Measurements from ENCODE around the gene RBMS3. TPM values are rescaled to one million over a fixed set of nuclear protein-coding genes. Genes with fewer than 3 reads are reported as not detected.
"Not testable (repeated sequence)": the region's sequence is repeated elsewhere in the genome, so short reads cannot be mapped to it uniquely, and the experiment has no call there.

The RBMS3 gene
- total and polyA plus RNA-seq, 2 experiments from 2014 or later, result 34.9 to 37.1 TPM

DNA sequence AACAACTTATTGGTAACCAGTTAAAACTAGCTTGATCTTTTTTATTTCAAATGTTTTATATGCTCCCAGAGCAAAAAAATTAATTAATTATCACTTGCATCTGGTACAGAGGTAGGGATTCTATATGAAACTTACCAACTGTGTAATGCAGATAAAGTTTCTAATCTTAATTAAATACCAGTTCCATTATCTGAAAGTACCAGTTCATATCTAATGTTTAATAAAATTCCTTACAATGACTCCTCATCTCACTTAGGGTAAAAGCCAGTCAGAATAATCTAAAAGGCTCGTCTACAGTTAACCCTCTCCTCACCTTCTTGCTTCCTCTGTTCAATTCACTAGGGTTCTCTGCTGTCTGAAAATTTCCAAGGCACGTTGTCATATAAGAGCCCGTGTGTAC is 384.8 kb downstream of the RBMS3 start:
- no peaks in the 10 kb centered on the region for H3K4me1 ChIP-seq (ENCODE audit: insufficient read depth)
- 73% methylated on average over 3 of the region's 3 CpGs for WGBS (ENCODE audit: low lambda C conversion rate, missing lambda C conversion rate)
- no peaks in the 10 kb centered on the region for H3K27me3 ChIP-seq
- no peak for DNase-seq (ENCODE audit: low spot score)
- TF ChIP-seq, protein P1, sequence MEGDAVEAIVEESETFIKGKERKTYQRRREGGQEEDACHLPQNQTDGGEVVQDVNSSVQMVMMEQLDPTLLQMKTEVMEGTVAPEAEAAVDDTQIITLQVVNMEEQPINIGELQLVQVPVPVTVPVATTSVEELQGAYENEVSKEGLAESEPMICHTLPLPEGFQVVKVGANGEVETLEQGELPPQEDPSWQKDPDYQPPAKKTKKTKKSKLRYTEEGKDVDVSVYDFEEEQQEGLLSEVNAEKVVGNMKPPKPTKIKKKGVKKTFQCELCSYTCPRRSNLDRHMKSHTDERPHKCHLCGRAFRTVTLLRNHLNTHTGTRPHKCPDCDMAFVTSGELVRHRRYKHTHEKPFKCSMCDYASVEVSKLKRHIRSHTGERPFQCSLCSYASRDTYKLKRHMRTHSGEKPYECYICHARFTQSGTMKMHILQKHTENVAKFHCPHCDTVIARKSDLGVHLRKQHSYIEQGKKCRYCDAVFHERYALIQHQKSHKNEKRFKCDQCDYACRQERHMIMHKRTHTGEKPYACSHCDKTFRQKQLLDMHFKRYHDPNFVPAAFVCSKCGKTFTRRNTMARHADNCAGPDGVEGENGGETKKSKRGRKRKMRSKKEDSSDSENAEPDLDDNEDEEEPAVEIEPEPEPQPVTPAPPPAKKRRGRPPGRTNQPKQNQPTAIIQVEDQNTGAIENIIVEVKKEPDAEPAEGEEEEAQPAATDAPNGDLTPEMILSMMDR (IDR thresholded peaks at IDR 0.05; ENCODE audit: poor library complexity), result no peak
- TF ChIP-seq EZH2phosphoT487 (IDR thresholded peaks at IDR 0.05; ENCODE audit: low read depth, severe bottlenecking, unreplicated experiment) (no peak), EZH2 (IDR thresholded peaks at IDR 0.05; ENCODE audit: borderline replicate concordance) (no peak)
- no peak overlapping the region for H2AFZ ChIP-seq
- H3K27ac ChIP-seq, result no peak overlapping the region
- no peak overlapping the region for H3K4me2 ChIP-seq
- no peaks in the 10 kb centered on the region for H3K9me3 ChIP-seq (ENCODE audit: low read depth)
- no peak overlapping the region for H3K4me3 ChIP-seq
- no peaks in the 10 kb centered on the region for H3K9me2 ChIP-seq (replicated peaks; ENCODE audit: insufficient read depth)
- H3K79me2 ChIP-seq, result no peaks in the 10 kb centered on the region
- no peaks in the 10 kb centered on the region for H4K20me1 ChIP-seq (ENCODE audit: insufficient read depth, poor library complexity, severe bottlenecking)
- H3K36me3 ChIP-seq (replicated peaks; ENCODE audit: insufficient read depth, low read depth), result no peaks in the 10 kb centered on the region

DNA sequence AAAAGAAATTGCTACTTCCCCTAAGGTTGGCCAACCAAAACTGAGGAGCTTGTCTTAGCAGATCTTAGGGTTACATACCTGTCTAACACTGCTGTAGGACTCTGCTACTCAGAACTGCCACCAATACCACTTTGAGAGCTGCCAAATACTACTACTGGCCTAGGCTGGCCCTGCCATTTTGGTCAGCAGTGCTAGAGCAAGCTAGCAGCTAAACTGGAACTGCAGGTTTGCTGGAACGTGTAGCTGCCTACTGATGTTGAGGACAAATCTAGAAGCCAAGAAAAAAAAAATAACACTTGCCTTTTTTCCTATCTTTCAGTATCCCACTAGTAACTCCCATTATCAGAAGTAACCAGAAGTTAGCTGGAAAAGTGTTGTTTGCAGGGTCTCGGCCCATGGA is 387.4 kb downstream of the RBMS3 start:
- WGBS (ENCODE audit: low lambda C conversion rate, missing lambda C conversion rate), result 92% methylated on average over 2 of the region's 2 CpGs
- H3K4me2 ChIP-seq, result no peak overlapping the region

DNA sequence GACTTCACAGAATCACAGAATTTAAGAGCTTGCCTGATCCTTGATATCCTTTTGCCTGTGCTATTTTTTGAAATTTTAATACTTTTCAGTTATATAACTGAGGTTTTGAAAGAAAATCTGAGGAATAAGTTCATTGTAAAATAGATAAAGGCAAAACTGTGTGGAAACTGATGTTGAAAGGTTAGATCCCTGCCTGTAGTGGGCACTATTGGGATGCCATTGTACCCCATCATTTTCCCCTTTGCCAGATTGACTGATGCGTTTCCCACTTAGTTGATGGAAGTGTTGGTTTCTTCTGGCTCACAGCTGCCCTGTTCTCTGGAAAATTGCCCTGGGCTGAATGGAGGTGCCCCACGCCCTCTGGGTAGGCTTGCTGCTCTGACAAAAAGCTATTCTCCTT is 387.9 kb downstream of the RBMS3 start:
- DNase-seq (ENCODE audit: low spot score), result no peak
- Histone ChIP-seq H3K4me1 (ENCODE audit: insufficient read depth) (no peaks in the 10 kb centered on the region), H4K20me1 (ENCODE audit: insufficient read depth, poor library complexity, severe bottlenecking) (no peaks in the 10 kb centered on the region), H3K9me3 (ENCODE audit: low read depth) (no peaks in the 10 kb centered on the region), H3K27ac (no peak overlapping the region), H3K9me2 (replicated peaks; ENCODE audit: insufficient read depth) (no peaks in the 10 kb centered on the region), H3K4me3 (no peak overlapping the region), H2AFZ (no peak overlapping the region), H3K4me2 (no peak overlapping the region), H3K79me2 (no peaks in the 10 kb centered on the region), H3K36me3 (replicated peaks; ENCODE audit: insufficient read depth, low read depth) (no peaks in the 10 kb centered on the region), H3K27me3 (no peaks in the 10 kb centered on the region)
- WGBS (ENCODE audit: low lambda C conversion rate, missing lambda C conversion rate), result 95% methylated on average over 2 of the region's 2 CpGs
- TF ChIP-seq, protein P1 (IDR thresholded peaks at IDR 0.05; ENCODE audit: poor library complexity), result no peak
- TF ChIP-seq EZH2 (IDR thresholded peaks at IDR 0.05; ENCODE audit: borderline replicate concordance) (no peak), EZH2phosphoT487 (IDR thresholded peaks at IDR 0.05; ENCODE audit: low read depth, severe bottlenecking, unreplicated experiment) (no peak)

More for the DNA sequence above, 387.4 kb downstream of the RBMS3 start:
- Histone ChIP-seq H4K20me1 (ENCODE audit: insufficient read depth, poor library complexity, severe bottlenecking) (no peaks in the 10 kb centered on the region), H3K79me2 (no peaks in the 10 kb centered on the region), H3K27me3 (no peaks in the 10 kb centered on the region), H3K4me1 (ENCODE audit: insufficient read depth) (no peaks in the 10 kb centered on the region), H3K36me3 (replicated peaks; ENCODE audit: insufficient read depth, low read depth) (no peaks in the 10 kb centered on the region), H3K9me3 (ENCODE audit: low read depth) (no peaks in the 10 kb centered on the region), H3K9me2 (replicated peaks; ENCODE audit: insufficient read depth) (no peaks in the 10 kb centered on the region), H2AFZ (no peak overlapping the region), H3K27ac (no peak overlapping the region), H3K4me3 (no peak overlapping the region)
- TF ChIP-seq EZH2phosphoT487 (IDR thresholded peaks at IDR 0.05; ENCODE audit: low read depth, severe bottlenecking, unreplicated experiment) (no peak), EZH2 (IDR thresholded peaks at IDR 0.05; ENCODE audit: borderline replicate concordance) (no peak)
- TF ChIP-seq, protein P1 (IDR thresholded peaks at IDR 0.05; ENCODE audit: poor library complexity), result no peak
- no peak for DNase-seq (ENCODE audit: low spot score)

DNA sequence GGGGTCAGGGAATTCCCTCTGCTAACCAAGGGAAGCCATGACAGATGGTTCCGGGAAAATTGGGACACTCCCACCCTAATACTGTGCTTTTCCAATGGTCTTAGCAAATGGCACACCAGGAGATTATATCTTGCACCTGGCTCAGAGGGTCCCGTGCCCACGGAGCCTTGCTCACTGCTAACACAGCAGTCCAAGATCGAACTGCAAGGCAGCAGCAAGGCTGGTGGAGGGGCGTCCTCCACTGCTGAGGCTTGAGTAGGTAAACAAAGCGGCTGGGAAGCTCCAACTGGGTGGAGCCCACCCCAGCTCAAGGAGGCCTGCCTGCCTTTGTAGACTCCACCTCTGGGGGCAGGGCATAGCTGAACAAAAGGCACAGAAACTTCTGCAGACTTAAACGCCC is 389.6 kb downstream of the RBMS3 start:
- not testable (repeated sequence) for H3K4me3 ChIP-seq; H3K36me3 ChIP-seq (replicated peaks; ENCODE audit: insufficient read depth, low read depth)

More for the DNA sequence above, 389.6 kb downstream of the RBMS3 start:
- not testable (repeated sequence) for H3K4me2 ChIP-seq; H3K27me3 ChIP-seq; H4K20me1 ChIP-seq (ENCODE audit: insufficient read depth, poor library complexity, severe bottlenecking); H3K9me2 ChIP-seq (replicated peaks; ENCODE audit: insufficient read depth); H3K4me1 ChIP-seq (ENCODE audit: insufficient read depth); DNase-seq (ENCODE audit: low spot score); H3K79me2 ChIP-seq; H3K27ac ChIP-seq; H3K9me3 ChIP-seq (ENCODE audit: low read depth); H2AFZ ChIP-seq
- WGBS (ENCODE audit: low lambda C conversion rate, missing lambda C conversion rate), result 95% methylated on average over 7 of the region's 7 CpGs

Measured in hepatocyte (in vitro differentiated cells).